Upper lobe of left lung (tissue), 4 donors: ENCODE results near the gene ZNF680.

Experiments
- POLR2AphosphoS5 ChIP-seq, 2 donors: sonication (generic); formaldehyde crosslinking; IDR thresholded peaks; one replicate each; pipeline ENCODE4 v1.5.1; 2017; ENCODE audit warnings: antibody characterized with exemption in 2 of 2
- TF ChIP-seq, protein P1 (sequence below), 6 experiments: fragments of 450-650 bp in 4 of 6; fragments of 200-600 bp in 2 of 6; sonication (generic) in 2 of 6; IDR thresholded peaks; one replicate each; pipeline ENCODE4 v1.5.1; 2016 to 2019; ENCODE audit warnings: antibody characterized with exemption in 6 of 6

DNA sequence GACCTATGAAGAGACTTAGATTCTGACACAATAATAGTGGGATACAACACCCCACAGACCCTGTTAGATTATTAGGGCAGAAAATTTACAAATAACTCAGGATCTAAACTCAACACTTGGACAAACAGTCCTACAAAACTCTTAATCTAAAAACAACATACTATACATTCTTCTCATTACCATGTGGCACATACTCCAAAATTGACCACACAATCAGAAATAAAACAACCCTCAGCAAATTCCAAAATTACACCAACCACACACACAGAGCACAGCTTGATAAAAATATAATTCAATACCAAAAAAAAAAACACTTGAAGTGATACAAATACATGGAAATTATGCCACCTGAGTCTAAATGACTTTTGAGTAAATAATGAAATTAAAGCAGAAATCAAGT, 7.8 kb downstream of the ZNF680 start:
- TF ChIP-seq, protein P1, sequence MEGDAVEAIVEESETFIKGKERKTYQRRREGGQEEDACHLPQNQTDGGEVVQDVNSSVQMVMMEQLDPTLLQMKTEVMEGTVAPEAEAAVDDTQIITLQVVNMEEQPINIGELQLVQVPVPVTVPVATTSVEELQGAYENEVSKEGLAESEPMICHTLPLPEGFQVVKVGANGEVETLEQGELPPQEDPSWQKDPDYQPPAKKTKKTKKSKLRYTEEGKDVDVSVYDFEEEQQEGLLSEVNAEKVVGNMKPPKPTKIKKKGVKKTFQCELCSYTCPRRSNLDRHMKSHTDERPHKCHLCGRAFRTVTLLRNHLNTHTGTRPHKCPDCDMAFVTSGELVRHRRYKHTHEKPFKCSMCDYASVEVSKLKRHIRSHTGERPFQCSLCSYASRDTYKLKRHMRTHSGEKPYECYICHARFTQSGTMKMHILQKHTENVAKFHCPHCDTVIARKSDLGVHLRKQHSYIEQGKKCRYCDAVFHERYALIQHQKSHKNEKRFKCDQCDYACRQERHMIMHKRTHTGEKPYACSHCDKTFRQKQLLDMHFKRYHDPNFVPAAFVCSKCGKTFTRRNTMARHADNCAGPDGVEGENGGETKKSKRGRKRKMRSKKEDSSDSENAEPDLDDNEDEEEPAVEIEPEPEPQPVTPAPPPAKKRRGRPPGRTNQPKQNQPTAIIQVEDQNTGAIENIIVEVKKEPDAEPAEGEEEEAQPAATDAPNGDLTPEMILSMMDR (IDR thresholded peaks at IDR 0.05), result no peak
- no peak for TF ChIP-seq POLR2AphosphoS5 (IDR thresholded peaks at IDR 0.05)
